Hepatocyte (in vitro differentiated cells): ENCODE results near the gene MUL1. TPM values are rescaled to one million over a fixed set of nuclear protein-coding genes. Genes with fewer than 3 reads are reported as not detected.

Experiments
- DNase-seq: peaks from one replicate; pipeline ENCODE4 v3.0.0-alpha.2; 2016; ENCODE audit warnings: low spot score
- H2AFZ ChIP-seq: fragments of 200-600 bp; sonication (generic); 2 replicates; pipeline ENCODE4 v1.6.0; 2016; ENCODE audit warnings: antibody characterized with exemption, mild to moderate bottlenecking
- H3K27ac ChIP-seq: fragments of 200-600 bp; sonication (generic); 2 replicates; pipeline ENCODE4 v1.5.1; 2016; ENCODE audit warnings: mild to moderate bottlenecking
- H3K27me3 ChIP-seq: fragments of 200-600 bp; sonication (generic); 2 replicates; pipeline ENCODE4 v1.6.1; 2016
- H3K36me3 ChIP-seq: fragments of 200-600 bp; sonication (generic); replicated peaks from 2 replicates; pipeline ENCODE4 v1.5.1; 2016; ENCODE audit warnings: low read depth; ENCODE audit not compliant: insufficient read depth
- H3K4me1 ChIP-seq: fragments of 200-600 bp; sonication (generic); 2 replicates; pipeline ENCODE4 v1.5.1; 2016; ENCODE audit warnings: mild to moderate bottlenecking, moderate library complexity; ENCODE audit not compliant: insufficient read depth
- H3K4me2 ChIP-seq: fragments of 200-600 bp; sonication (generic); 2 replicates; pipeline ENCODE4 v1.6.0; 2016
- H3K4me3 ChIP-seq: fragments of 200-600 bp; sonication (generic); 2 replicates; pipeline ENCODE4 v1.5.1; 2016; ENCODE audit warnings: mild to moderate bottlenecking
- H3K79me2 ChIP-seq: fragments of 200-600 bp; sonication (generic); 2 replicates; pipeline ENCODE4 v1.6.0; 2017; ENCODE audit warnings: mild to moderate bottlenecking
- H3K9me2 ChIP-seq: fragments of 200-600 bp; sonication (generic); replicated peaks from 2 replicates; pipeline ENCODE4 v1.6.0; 2017; ENCODE audit warnings: mild to moderate bottlenecking; ENCODE audit not compliant: insufficient read depth
- H3K9me3 ChIP-seq: fragments of 200-600 bp; sonication (generic); 2 replicates; pipeline ENCODE4 v1.5.1; 2016; ENCODE audit warnings: low read depth, mild to moderate bottlenecking
- H4K20me1 ChIP-seq: fragments of 200-600 bp; sonication (generic); 2 replicates; pipeline ENCODE4 v1.6.0; 2016; ENCODE audit warnings: mild to moderate bottlenecking; ENCODE audit not compliant: insufficient read depth, poor library complexity, severe bottlenecking
- CTCF ChIP-seq: fragments of 200-600 bp; sonication (generic); IDR thresholded peaks from 2 replicates; pipeline ENCODE4 v1.5.1; 2016; ENCODE audit warnings: antibody characterized with exemption, mild to moderate bottlenecking; ENCODE audit not compliant: poor library complexity
- EZH2 ChIP-seq: fragments of 200-600 bp; sonication (generic); IDR thresholded peaks from 2 replicates; pipeline ENCODE4 v1.6.1; 2016; ENCODE audit warnings: antibody characterized with exemption, mild to moderate bottlenecking, borderline replicate concordance
- EZH2phosphoT487 ChIP-seq: fragments of 200-600 bp; sonication (generic); IDR thresholded peaks from one replicate; pipeline ENCODE4 v1.6.1; 2018; ENCODE audit warnings: antibody characterized with exemption, mild to moderate bottlenecking, low read depth, moderate library complexity; ENCODE audit not compliant: unreplicated experiment, severe bottlenecking
- WGBS: methylation state at CpG from one replicate; pipeline ENCODE4 v1.1.6; 2016; ENCODE audit warnings: low lambda C conversion rate; ENCODE audit errors: missing lambda C conversion rate; 5-methylcytosine and 5-hydroxymethylcytosine counted together
- polyA plus RNA-seq: library from polyadenylated mRNA; unstranded; fragments of >200 nt; fragmentation: Nextera tagmentation; extraction: Ambion mirVana; gene quantifications from 2 replicates; pipeline ENCODE4 v1.2.1, GENCODE V29; 2016
- total RNA-seq: library from RNA; depleted of rRNA; stranded (reverse); fragments of >200 nt; gene quantifications from 2 replicates; pipeline ENCODE4 v1.2.3, GENCODE V29; 2014

The MUL1 gene
- total and polyA plus RNA-seq, 2 experiments from 2014 or later: 40.1 to 48.1 TPM

- Histone ChIP-seq H3K4me1 (peaks cover 61% of the 10 kb centered on the region), H3K4me2 (peak overlapping the region; percentile 71), H3K36me3 (no peaks in the 10 kb centered on the region), H3K9me3 (no peaks in the 10 kb centered on the region), H4K20me1 (no peaks in the 10 kb centered on the region), H3K4me3 (no peak overlapping the region), H3K9me2 (no peaks in the 10 kb centered on the region), H3K27me3 (no peaks in the 10 kb centered on the region), H2AFZ (peak overlapping the region; percentile 56), H3K79me2 (peaks cover 16% of the 10 kb centered on the region), H3K27ac (peak overlapping the region; percentile 95)
- TF ChIP-seq EZH2phosphoT487 (no peak), CTCF (no peak), EZH2 (no peak)
- peak; percentile 94 for DNase-seq
- WGBS: 11% methylated on average over 33 of the region's 33 CpGs
Observed at GRCh38 chr1:20476265-20477038, 31.5 kb downstream of the MUL1 start.

- Histone ChIP-seq H3K27me3 (no peaks in the 10 kb centered on the region), H3K27ac (peak overlapping the region; percentile 95)
- WGBS: 79% methylated on average over 7 of the region's 7 CpGs
Observed at GRCh38 chr1:20474996-20475395, 33.0 kb downstream of the MUL1 start.

DNA sequence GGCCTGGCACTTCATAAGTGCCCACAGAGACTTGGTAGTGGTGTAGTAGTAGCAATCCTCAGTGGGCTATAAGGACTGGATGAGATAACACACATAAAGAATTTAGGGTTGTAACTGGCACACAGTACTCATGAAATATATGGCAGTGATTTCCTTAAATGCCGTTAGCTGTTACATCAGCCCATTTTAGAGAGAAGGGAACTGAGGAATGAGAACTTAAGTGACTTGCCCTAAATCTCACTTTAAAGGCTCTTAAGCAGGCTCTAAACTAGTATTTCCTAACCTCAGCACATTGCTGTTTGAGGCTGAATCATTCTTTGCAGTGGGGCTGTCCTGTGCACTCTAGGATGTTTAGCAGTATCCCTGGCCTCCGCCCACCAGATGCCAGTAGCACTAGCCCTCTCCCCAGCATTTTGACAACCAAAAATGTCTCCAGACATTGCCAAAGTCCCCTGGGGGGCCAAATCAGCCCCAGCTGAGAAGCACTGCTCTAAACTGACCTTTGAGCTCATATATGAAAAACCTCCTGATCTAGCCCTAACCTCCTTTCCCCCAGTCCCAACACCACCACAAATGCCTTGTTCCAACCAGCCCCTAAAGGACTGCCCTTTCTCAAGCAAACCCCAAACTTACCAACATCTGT lies 33.5 kb downstream of the MUL1 start:
- H3K27me3 ChIP-seq: no peaks in the 10 kb centered on the region
- peak overlapping the region; percentile 95 for H3K27ac ChIP-seq
- H3K4me3 ChIP-seq: no peak overlapping the region
- no peak overlapping the region for H3K4me2 ChIP-seq
- WGBS: 71% methylated on average over 2 of the region's 2 CpGs
- no peak overlapping the region for H2AFZ ChIP-seq
- H3K79me2 ChIP-seq: peaks cover 16% of the 10 kb centered on the region
- no peak for DNase-seq
- no peaks in the 10 kb centered on the region for H3K9me3 ChIP-seq
- no peaks in the 10 kb centered on the region for H4K20me1 ChIP-seq
- no peaks in the 10 kb centered on the region for H3K9me2 ChIP-seq
- TF ChIP-seq EZH2 (no peak), EZH2phosphoT487 (no peak), CTCF (no peak)
- peaks cover 46% of the 10 kb centered on the region for H3K4me1 ChIP-seq
- no peaks in the 10 kb centered on the region for H3K36me3 ChIP-seq

More at GRCh38 chr1:20474996-20475395, 33.0 kb downstream of the MUL1 start:
- Histone ChIP-seq H2AFZ (no peak overlapping the region), H3K9me2 (no peaks in the 10 kb centered on the region), H3K4me3 (no peak overlapping the region), H3K79me2 (peaks cover 16% of the 10 kb centered on the region), H4K20me1 (no peaks in the 10 kb centered on the region), H3K36me3 (no peaks in the 10 kb centered on the region), H3K4me2 (no peak overlapping the region), H3K4me1 (peaks cover 51% of the 10 kb centered on the region), H3K9me3 (no peaks in the 10 kb centered on the region)
- TF ChIP-seq EZH2phosphoT487: no peak
- TF ChIP-seq CTCF: no peak
- TF ChIP-seq EZH2: no peak
- no peak for DNase-seq
